ENCODE data around the gene BSND.
"Not testable (repeated sequence)": the region's sequence is repeated elsewhere in the genome, so short reads cannot be mapped to it uniquely, and the experiment has no call there.

Gene BSND

GRCh38 chr1:54998677-54999076 lies at the start of gene BSND:
Gene BSND (plus strand): TSS chr1:54998933. CDS start chr1:54999187, 254 bp downstream.
- DNase-seq: no peak

GRCh38 chr1:54949053-54949452 lies 49.7 kb upstream of the BSND start:
- DNase-seq: no peak

- DNase-seq: no peak
These were observed 48.7 kb upstream of the BSND start for GRCh38 chr1:54950006-54950368.

GRCh38 chr1:54950369-54951163 lies 48.2 kb upstream of the BSND start:
- peak; percentile 72 for DNase-seq

GRCh38 chr1:54951810-54952226 lies 46.9 kb upstream of the BSND start:
- no peak for DNase-seq

- DNase-seq: no peak
These were observed 45.6 kb upstream of the BSND start for GRCh38 chr1:54952950-54953718.

- no peak for DNase-seq
These were observed 44.9 kb upstream of the BSND start for GRCh38 chr1:54953846-54954245.

GRCh38 chr1:54955359-54955758 lies 43.4 kb upstream of the BSND start:
- no peak for DNase-seq

- DNase-seq: no peak
These were observed 42.0 kb upstream of the BSND start for GRCh38 chr1:54956726-54957125.

GRCh38 chr1:54959241-54959640 lies 39.5 kb upstream of the BSND start:
- DNase-seq: no peak

- no peak for DNase-seq
These were observed 35.9 kb upstream of the BSND start for GRCh38 chr1:54962612-54963395.

GRCh38 chr1:54963829-54964228 lies 34.9 kb upstream of the BSND start:
- not testable (repeated sequence) for DNase-seq

GRCh38 chr1:54965624-54966340 lies 33.0 kb upstream of the BSND start:
- DNase-seq: no peak

GRCh38 chr1:54967372-54967771 lies 31.4 kb upstream of the BSND start:
- DNase-seq: no peak

- DNase-seq: no peak
These were observed 30.2 kb upstream of the BSND start for GRCh38 chr1:54968551-54968950.

- no peak for DNase-seq
These were observed 28.9 kb upstream of the BSND start for GRCh38 chr1:54969879-54970278.

- DNase-seq: no peak
These were observed 27.8 kb upstream of the BSND start for GRCh38 chr1:54970901-54971300.

- no peak for DNase-seq
These were observed 27.4 kb upstream of the BSND start for GRCh38 chr1:54971317-54971791.

- DNase-seq: no peak
These were observed 26.3 kb upstream of the BSND start for GRCh38 chr1:54972436-54972835.

- peak; percentile 68 for DNase-seq
These were observed 25.4 kb upstream of the BSND start for GRCh38 chr1:54973205-54973921.

GRCh38 chr1:54975356-54976108 lies 23.2 kb upstream of the BSND start:
- peak; percentile 95 for DNase-seq
